HG03097 (cell line): ENCODE results near the gene KPNA2.
"Not testable (repeated sequence)": the region's sequence is repeated elsewhere in the genome, so short reads cannot be mapped to it uniquely, and the experiment has no call there.

ENCODE experiments used
- ATAC-seq: cut with Tn5 transposase; IDR thresholded peaks from one replicate; pipeline ENCODE4 v1.9.1; 2021; ENCODE audit not compliant: unreplicated experiment, low FRiP score

KPNA2 gene

GRCh38 chr17:68019675-68020408 is 15.7 kb upstream of the KPNA2 start:
- ATAC-seq, result peak; percentile 85

DNA sequence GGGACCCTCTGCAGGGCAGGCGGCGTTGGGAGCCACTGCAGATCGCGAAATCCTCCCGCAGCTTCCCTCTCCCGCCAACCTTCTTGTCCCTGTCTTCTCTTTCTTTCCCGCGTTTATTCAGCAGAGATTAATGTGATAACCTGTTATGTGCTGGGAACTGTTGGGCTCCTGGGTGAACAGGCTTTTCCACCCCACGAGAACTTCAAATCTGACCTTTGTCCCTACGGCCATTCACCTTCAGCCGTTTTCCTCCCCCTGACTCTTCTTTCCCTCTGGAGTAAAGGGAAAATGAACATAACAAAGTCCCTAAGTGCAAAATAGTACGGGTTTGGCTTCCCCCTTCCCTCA is 15.2 kb upstream of the KPNA2 start:
- no peak for ATAC-seq

- not testable (repeated sequence) for ATAC-seq
These were observed 14.7 kb upstream of the KPNA2 start for GRCh38 chr17:68020791-68021190.

- ATAC-seq, result no peak
These were observed 13.6 kb upstream of the KPNA2 start for GRCh38 chr17:68021963-68022362.

DNA sequence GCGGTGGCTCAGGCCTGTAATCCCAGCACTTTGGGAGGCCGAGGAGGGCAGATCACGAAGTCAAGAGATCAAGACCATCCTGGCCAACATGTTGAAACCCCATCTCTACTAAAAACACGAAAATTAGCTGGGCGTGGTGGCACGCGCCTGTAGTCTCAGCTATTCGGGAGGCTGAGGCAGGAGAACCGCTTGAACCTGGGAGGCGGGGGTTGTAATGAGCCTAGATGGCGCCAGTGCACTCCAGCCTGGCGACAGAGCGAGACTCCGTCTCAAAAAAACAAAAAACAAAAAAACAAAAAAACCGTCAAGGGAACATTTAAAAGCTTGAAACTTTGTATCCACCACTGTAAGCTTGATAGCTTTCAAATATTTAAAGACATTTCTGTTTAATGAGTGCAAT is 13.0 kb upstream of the KPNA2 start:
- not testable (repeated sequence) for ATAC-seq

GRCh38 chr17:68029512-68030215 is 5.9 kb upstream of the KPNA2 start:
- ATAC-seq, result no peak

GRCh38 chr17:68033636-68034451 is 1.7 kb upstream of the KPNA2 start:
- no peak for ATAC-seq

GRCh38 chr17:68034452-68034776 is 1.1 kb upstream of the KPNA2 start:
- ATAC-seq, result no peak

DNA sequence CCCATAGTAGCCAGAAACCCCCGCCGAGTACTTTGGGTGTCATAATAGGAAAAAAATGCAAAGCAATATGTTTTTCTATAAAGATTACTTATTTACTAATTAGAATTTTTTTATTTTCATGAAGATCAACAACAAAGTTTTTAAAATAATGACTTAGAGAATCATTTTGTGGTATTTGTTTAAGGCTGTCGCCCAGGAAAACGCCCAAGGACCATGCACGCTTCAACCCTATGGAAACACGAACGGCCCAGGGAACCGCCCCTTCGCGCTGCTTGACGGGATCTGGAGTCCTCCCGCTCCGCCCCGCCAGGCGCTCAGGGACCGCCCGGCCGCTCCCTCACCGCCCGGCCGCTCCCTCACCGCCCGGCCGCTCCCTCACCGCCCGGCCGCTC is 408 bp upstream of the KPNA2 start:
- peak; percentile 84 for ATAC-seq

- ATAC-seq, result no peak
These were observed 991 bp downstream of the KPNA2 start for GRCh38 chr17:68036304-68037147.

GRCh38 chr17:68047153-68047846 is 11.8 kb downstream of the KPNA2 start:
- ATAC-seq, result no peak

- ATAC-seq, result not testable (repeated sequence)
These were observed 12.5 kb downstream of the KPNA2 start for GRCh38 chr17:68047890-68048542.

DNA sequence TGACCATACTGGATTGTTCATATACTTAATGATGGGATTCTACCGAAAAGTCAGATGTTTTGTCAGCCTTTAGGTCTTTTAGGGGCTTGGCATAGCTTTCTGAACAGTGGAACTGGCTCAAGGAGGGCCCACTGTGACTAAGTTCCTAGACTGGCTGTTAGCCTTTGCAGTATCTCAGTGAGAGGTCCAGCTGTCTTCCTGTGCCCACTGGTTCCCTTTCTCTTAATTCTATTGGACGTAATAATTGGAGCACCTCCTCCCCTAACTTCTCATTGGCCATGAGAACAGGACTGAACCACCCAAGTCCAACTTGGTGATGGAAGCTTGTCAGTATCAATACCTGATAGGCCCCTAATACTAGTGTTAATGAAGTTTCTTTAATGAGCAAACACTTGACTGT is 13.5 kb downstream of the KPNA2 start:
- no peak for ATAC-seq

- ATAC-seq, result not testable (repeated sequence)
These were observed 14.4 kb downstream of the KPNA2 start for GRCh38 chr17:68049812-68050437.

GRCh38 chr17:68051321-68052312 is 16.1 kb downstream of the KPNA2 start:
- ATAC-seq, result not testable (repeated sequence)

- no peak for ATAC-seq
These were observed 17.3 kb downstream of the KPNA2 start for GRCh38 chr17:68052810-68053209.

DNA sequence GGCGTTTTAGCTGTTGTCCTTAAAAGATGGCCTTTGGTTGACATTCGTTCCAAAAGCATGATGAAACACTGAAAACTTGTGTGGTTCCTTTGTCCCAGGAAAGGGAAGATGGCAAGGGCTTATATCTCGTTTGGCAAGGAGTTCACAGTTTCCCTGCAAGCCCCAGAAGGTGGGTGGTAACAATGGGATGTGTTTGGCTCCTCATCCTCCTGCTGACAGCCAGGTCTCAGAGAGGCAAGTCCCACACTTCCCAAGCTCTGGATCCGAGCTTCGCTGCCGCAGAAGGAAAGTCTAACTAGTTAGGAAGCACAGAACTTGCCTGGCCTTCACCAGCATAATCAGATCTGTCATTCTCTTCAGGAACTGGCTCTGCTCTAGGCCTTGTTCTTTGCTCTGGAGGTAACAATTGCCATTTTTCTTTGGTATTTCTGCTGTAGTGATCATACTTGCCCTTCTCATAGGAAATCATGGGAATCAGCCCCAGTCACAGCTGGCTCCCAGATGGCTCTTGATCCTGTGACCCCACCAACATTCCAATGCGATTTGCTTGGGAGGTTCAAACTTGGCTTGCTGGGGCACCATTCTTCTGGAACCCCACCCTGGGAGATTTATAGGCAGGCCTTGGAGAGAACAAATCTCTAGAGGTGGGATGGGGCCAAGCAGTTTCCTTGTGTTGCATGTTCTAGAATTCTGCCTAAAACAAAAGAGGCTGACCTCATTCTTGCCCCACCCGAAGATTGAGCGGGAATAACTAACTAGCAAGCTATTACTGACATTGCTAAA is 17.9 kb downstream of the KPNA2 start:
- no peak for ATAC-seq
